ENCODE data around the gene SGMS2. TPM values are rescaled to one million over a fixed set of nuclear protein-coding genes. Genes with fewer than 3 reads are reported as not detected.

SGMS2 gene
- total RNA-seq, 1 donor from 2014 or later = 89.0 TPM

DNA sequence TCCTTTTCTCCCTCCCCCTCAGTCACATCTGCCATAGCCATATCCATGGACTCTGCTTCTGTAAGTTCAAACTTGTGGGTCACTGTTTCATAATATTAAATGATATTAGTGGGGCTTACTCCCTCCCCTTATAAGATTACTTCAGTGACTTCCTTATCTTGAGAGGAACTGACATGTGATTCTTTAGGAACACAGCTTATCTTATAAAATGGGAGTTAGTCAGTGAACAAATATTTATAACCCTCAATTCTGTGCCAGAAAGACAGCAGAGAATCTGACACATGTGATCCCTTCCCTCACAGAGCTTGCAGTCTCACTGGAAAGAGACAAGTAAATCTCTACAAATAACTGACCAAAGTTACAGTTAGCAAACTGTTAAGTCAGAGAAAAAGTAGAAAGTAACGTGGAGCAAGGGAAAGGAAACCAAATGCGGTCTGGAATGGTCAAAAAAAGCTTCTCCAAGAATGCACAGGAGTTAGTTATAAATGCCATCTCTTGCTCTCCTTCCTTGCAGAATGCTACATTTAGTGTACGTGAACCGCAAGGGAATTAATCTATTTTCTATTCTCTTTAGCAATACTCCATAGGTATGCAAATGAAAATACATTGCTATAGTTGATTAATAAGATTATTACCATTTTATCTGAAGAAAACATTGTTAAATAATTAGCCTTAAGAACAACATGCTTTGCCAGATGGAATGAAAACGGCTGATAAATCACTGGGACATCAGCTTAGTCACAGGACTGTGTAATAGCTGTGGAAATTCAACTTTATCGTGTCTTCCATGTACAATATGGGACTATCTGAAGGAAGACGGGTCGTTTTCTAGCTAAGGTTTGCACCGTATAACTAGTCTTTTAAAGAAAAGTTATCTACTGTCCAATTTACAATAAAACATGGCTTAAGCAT lies 29.0 kb downstream of the SGMS2 start:
- Histone ChIP-seq H3K27ac (no peak overlapping the region), H3K27me3 (ENCODE audit: low read depth) (no peaks in the 10 kb centered on the region), H3K9me3 (no peaks in the 10 kb centered on the region), H3K4me3 (no peak overlapping the region), H3K4me1 (no peaks in the 10 kb centered on the region), H3K36me3 (no peaks in the 10 kb centered on the region)
- intact Hi-C loops (cut with DNase I) = no loop called here
- ATAC-seq (peak; percentile 47 to 54), DNase-seq (no peak)
- TF ChIP-seq CTCF (IDR thresholded peaks at IDR 0.05) = no peak

GRCh38 chr4:107854356-107855022 lies 29.8 kb downstream of the SGMS2 start:
- no peak for ATAC-seq

DNA sequence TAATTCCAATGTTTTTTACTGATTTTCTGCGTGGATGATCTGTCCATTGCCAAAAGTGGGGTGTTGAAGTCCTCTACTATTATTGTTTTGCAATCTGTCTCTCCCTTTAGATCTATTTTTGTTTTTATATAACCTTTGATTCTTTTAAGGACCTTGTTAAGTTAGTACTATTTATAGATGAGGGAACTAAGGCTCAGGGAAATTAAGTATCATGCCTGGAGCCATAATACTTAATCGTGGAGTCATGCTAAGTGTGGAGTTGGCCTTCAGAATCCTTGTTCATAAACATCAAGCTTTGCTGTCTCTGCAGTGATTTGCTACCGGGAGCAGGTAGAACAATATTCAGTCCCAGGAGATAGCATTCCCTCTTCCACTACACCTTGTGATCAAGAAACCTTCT lies 31.0 kb downstream of the SGMS2 start:
- Histone ChIP-seq H3K4me3 (no peak overlapping the region), H3K36me3 (peaks cover 8% of the 10 kb centered on the region), H3K4me1 (no peaks in the 10 kb centered on the region), H3K27me3 (ENCODE audit: low read depth) (no peaks in the 10 kb centered on the region), H3K27ac (no peak overlapping the region), H3K9me3 (no peaks in the 10 kb centered on the region)
- no peak for TF ChIP-seq CTCF (IDR thresholded peaks at IDR 0.05)
- intact Hi-C loops (cut with DNase I) = no loop called here
- DNase-seq = no peak
- no peak for ATAC-seq

More at GRCh38 chr4:107854356-107855022, 29.8 kb downstream of the SGMS2 start:
- intact Hi-C loops (cut with DNase I) = no loop called here
- no peaks in the 10 kb centered on the region for H3K9me3 ChIP-seq
- peaks cover 2% of the 10 kb centered on the region for H3K36me3 ChIP-seq
- H3K27ac ChIP-seq = no peak overlapping the region
- no peaks in the 10 kb centered on the region for H3K27me3 ChIP-seq (ENCODE audit: low read depth)
- H3K4me1 ChIP-seq = no peaks in the 10 kb centered on the region
- TF ChIP-seq CTCF (IDR thresholded peaks at IDR 0.05) = no peak
- no peak overlapping the region for H3K4me3 ChIP-seq
- no peak for DNase-seq

DNA sequence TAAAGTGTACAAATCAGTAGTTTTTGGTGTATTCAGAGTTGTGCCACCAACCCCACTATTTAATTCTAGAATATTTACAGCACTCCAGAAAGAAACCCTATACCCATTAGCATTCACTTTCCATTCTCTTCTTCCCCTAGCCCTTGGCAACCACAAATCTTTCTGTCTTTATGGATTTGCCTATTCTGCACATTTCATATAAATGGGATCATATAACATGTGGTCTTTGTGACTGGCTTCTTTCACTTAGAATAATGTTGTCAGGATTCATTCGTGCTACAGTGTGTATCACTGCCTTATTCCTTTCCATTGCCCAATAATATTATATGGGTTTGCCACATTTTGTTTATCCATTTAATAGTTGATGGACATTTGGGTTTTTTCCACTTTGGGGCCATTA lies 32.2 kb downstream of the SGMS2 start:
- ATAC-seq = no peak
- no peak for TF ChIP-seq CTCF (IDR thresholded peaks at IDR 0.05)

GRCh38 chr4:107857741-107858140 lies 33.0 kb downstream of the SGMS2 start:
- H3K4me3 ChIP-seq = no peak overlapping the region
- ATAC-seq = no peak
- peaks cover 5% of the 10 kb centered on the region for H3K4me1 ChIP-seq
- H3K27me3 ChIP-seq (ENCODE audit: low read depth) = no peaks in the 10 kb centered on the region
- intact Hi-C loops (cut with DNase I) = no loop called here
- H3K36me3 ChIP-seq = peaks cover 8% of the 10 kb centered on the region
- DNase-seq = no peak
- H3K27ac ChIP-seq = no peak overlapping the region
- H3K9me3 ChIP-seq = no peaks in the 10 kb centered on the region
- no peak for TF ChIP-seq CTCF (IDR thresholded peaks at IDR 0.05)

More for the DNA sequence above, 32.2 kb downstream of the SGMS2 start:
- Histone ChIP-seq H3K27me3 (ENCODE audit: low read depth) (no peaks in the 10 kb centered on the region), H3K36me3 (peaks cover 8% of the 10 kb centered on the region), H3K4me1 (no peaks in the 10 kb centered on the region), H3K9me3 (no peaks in the 10 kb centered on the region), H3K27ac (no peak overlapping the region), H3K4me3 (no peak overlapping the region)
- no peak for DNase-seq
- intact Hi-C loops (cut with DNase I) = no loop called here

Measured in lower lobe of right lung (tissue), 2 donors.